A549 (cell line): ENCODE data around the gene IREB2. TPM values are rescaled to one million over a fixed set of nuclear protein-coding genes. Genes with fewer than 3 reads are reported as not detected.

Experiments
- ATOH8 ChIP-seq: fragments of 250-450 bp; sonication (Bioruptor Pico); IDR thresholded peaks from 2 replicates; pipeline ENCODE4 v1.5.0; 2020; ENCODE audit warnings: low read depth, mild to moderate bottlenecking, moderate library complexity
- BCL3 ChIP-seq: fragments of >200 bp; sonication (Bioruptor Twin); formaldehyde crosslinking; IDR thresholded peaks from 3 replicates; pipeline ENCODE4 v1.6.1; 2016
- CHD4 ChIP-seq: fragments of 200-600 bp; sonication (generic); IDR thresholded peaks from 2 replicates; pipeline ENCODE4 v1.6.1; 2016; ENCODE audit warnings: antibody characterized with exemption, mild to moderate bottlenecking, borderline replicate concordance
- EP300 ChIP-seq, 2 experiments: fragments of >200 bp; sonication (Bioruptor Twin); formaldehyde crosslinking; IDR thresholded peaks; 2 replicates in 1 of 2; 3 replicates in 1 of 2; pipeline ENCODE4 v1.6.1; 2016 to 2017
- FOSL2 ChIP-seq, 2 experiments: fragments of 450-650 bp in 1 of 2; fragments of >200 bp in 1 of 2; sonication (Bioruptor Twin) in 1 of 2; formaldehyde crosslinking; IDR thresholded peaks; 2 replicates each; pipeline versions ENCODE4 v1.5.0 to v1.6.1; 2016 to 2020; ENCODE audit warnings: mild to moderate bottlenecking in 1 of 2, moderate library complexity in 1 of 2
- FOXS1 ChIP-seq: fragments of 250-450 bp; sonication (Bioruptor Pico); IDR thresholded peaks from 2 replicates; pipeline ENCODE4 v1.5.0; 2020; ENCODE audit warnings: mild to moderate bottlenecking, moderate library complexity
- GATA3 ChIP-seq: IDR thresholded peaks from 2 replicates; pipeline ENCODE4 v1.6.1; 2012; ENCODE audit warnings: borderline replicate concordance
- HEYL ChIP-seq: fragments of 250-450 bp; sonication (Bioruptor Pico); IDR thresholded peaks from 2 replicates; pipeline ENCODE4 v1.8.0; 2021; ENCODE audit warnings: mild to moderate bottlenecking, moderate library complexity
- HOXB5 ChIP-seq: fragments of 250-450 bp; sonication (Bioruptor Pico); IDR thresholded peaks from 2 replicates; pipeline ENCODE4 v1.5.0; 2020; ENCODE audit warnings: mild to moderate bottlenecking, moderate library complexity
- JUN ChIP-seq, 2 experiments: fragments of >200 bp; sonication (Bioruptor Twin); formaldehyde crosslinking; IDR thresholded peaks; 2 replicates in 1 of 2; 3 replicates in 1 of 2; pipeline ENCODE4 v1.6.1; 2016 to 2017
- JUNB ChIP-seq: fragments of >200 bp; sonication (Bioruptor Twin); formaldehyde crosslinking; IDR thresholded peaks from 2 replicates; pipeline ENCODE4 v1.6.1; 2016
- KDM5A ChIP-seq: fragments of 200-600 bp; sonication (generic); IDR thresholded peaks from 2 replicates; pipeline ENCODE4 v1.6.1; 2016; ENCODE audit warnings: antibody characterized with exemption, mild to moderate bottlenecking
- MAZ ChIP-seq: fragments of 150-350 bp; IDR thresholded peaks from 2 replicates; pipeline ENCODE4 v1.6.1; 2014; ENCODE audit warnings: antibody characterized with exemption, low read depth, low read length, borderline replicate concordance
- MYC ChIP-seq: IDR thresholded peaks from 2 replicates; pipeline ENCODE4 v1.6.1; 2012; ENCODE audit warnings: mild to moderate bottlenecking, inconsistent platforms, low read length, improper control_type of control experiment, borderline replicate concordance
- NFE2L2 ChIP-seq: fragments of 150-350 bp; conservative IDR thresholded peaks from 2 replicates; pipeline ENCODE4 v1.6.1; 2014; ENCODE audit warnings: low read length
- PHF8 ChIP-seq: fragments of 200-600 bp; sonication (generic); IDR thresholded peaks from 2 replicates; pipeline ENCODE4 v1.6.1; 2016; ENCODE audit warnings: low read depth, mild to moderate bottlenecking, antibody characterized with exemption, moderate library complexity, borderline replicate concordance
- POLR2A ChIP-seq: IDR thresholded peaks from 2 replicates; pipeline ENCODE4 v1.6.1; 2012; ENCODE audit warnings: mild to moderate bottlenecking, low read length
- POLR2AphosphoS2 ChIP-seq: conservative IDR thresholded peaks from 2 replicates; pipeline ENCODE4 v1.6.1; 2012; ENCODE audit warnings: low read length, improper control_type of control experiment, inconsistent platforms
- RAD21 ChIP-seq, 2 experiments: fragments of >200 bp in 1 of 2; sonication (Bioruptor Twin) in 1 of 2; formaldehyde crosslinking in 1 of 2; IDR thresholded peaks in 1 of 2; conservative IDR thresholded peaks in 1 of 2; 2 replicates in 1 of 2; 3 replicates in 1 of 2; pipeline ENCODE4 v1.6.1; 2012 to 2018; ENCODE audit warnings: inconsistent platforms in 1 of 2
- RARB ChIP-seq: fragments of 250-450 bp; sonication (Bioruptor Pico); IDR thresholded peaks from 2 replicates; pipeline ENCODE4 v1.8.0; 2021; ENCODE audit warnings: mild to moderate bottlenecking, moderate library complexity
- REST ChIP-seq: fragments of 200-600 bp; sonication (generic); IDR thresholded peaks from 2 replicates; pipeline ENCODE4 v1.6.1; 2016; ENCODE audit warnings: antibody characterized with exemption, mild to moderate bottlenecking, moderate library complexity
- RFX5 ChIP-seq: fragments of 450-650 bp; IDR thresholded peaks from 2 replicates; pipeline ENCODE4 v1.7.1; 2014; ENCODE audit warnings: antibody characterized with exemption, mild to moderate bottlenecking, moderate library complexity
- SMC3 ChIP-seq: fragments of >200 bp; sonication (Bioruptor Twin); formaldehyde crosslinking; IDR thresholded peaks from 3 replicates; pipeline ENCODE4 v1.6.1; 2018; ENCODE audit warnings: inconsistent platforms
- SREBF2 ChIP-seq: fragments of 450-650 bp; IDR thresholded peaks from 2 replicates; pipeline ENCODE4 v1.6.1; 2014; ENCODE audit warnings: mild to moderate bottlenecking, moderate library complexity
- TFCP2L1 ChIP-seq: fragments of 250-450 bp; sonication (Bioruptor Pico); IDR thresholded peaks from 2 replicates; pipeline ENCODE4 v1.5.0; 2021; ENCODE audit warnings: mild to moderate bottlenecking
- ZSCAN20 ChIP-seq: fragments of 250-450 bp; sonication (Bioruptor Pico); IDR thresholded peaks from 2 replicates; pipeline ENCODE4 v1.8.0; 2022; ENCODE audit warnings: mild to moderate bottlenecking, moderate library complexity
- polyA plus RNA-seq, 4 experiments: library from polyadenylated mRNA; depleted of rRNA in 3 of 4; stranded (reverse); fragments of >200 nt; fragmentation: RNase III in 1 of 4; extraction: RNeasy Plus Mini Kit Qiagen cat#74134 plus additional on column Dnase treatment in 1 of 4; gene quantifications; 2 replicates in 3 of 4; 3 replicates in 1 of 4; pipeline ENCODE4 v1.2.3, GENCODE V29; 2011 to 2017

The IREB2 gene
- polyA plus RNA-seq, 2 of the 4 experiments (the other 2 are of a cell fraction) = 37.3 to 78.1 TPM

GRCh38 chr15:78540141-78540870 is 102.3 kb downstream of the IREB2 start, which contains the start of gene PSMA4 (continued):
- no peak for TF ChIP-seq REST
- TF ChIP-seq EP300 (IDR thresholded peaks at IDR 0.05) = no peak
- peak; percentile 94 for TF ChIP-seq PHF8
- TF ChIP-seq HOXB5 = no peak
- TF ChIP-seq HEYL (CRISPR knock-in tag) = no peak
- no peak for TF ChIP-seq RFX5
- no peak for TF ChIP-seq ATOH8 (CRISPR knock-in tag)
- TF ChIP-seq SREBF2 = no peak
- no peak for TF ChIP-seq ZSCAN20
- no peak for TF ChIP-seq RARB (CRISPR knock-in tag)
- no peak; the same call in 1 of the 2 replicates for TF ChIP-seq GATA3
- TF ChIP-seq MYC = peak; percentile 88
- TF ChIP-seq NFE2L2 = no peak
- peak; percentile 13; the same call in 1 of the 2 replicates for TF ChIP-seq TFCP2L1 (CRISPR knock-in tag)
- peak; percentile 91 to 97; a peak in 4 of 5 replicates for TF ChIP-seq JUN (IDR thresholded peaks at IDR 0.05)
- TF ChIP-seq BCL3 = peak; percentile 95; the same call in 2 of the 3 replicates
- TF ChIP-seq MAZ = no peak
- no peak for TF ChIP-seq RAD21 (conservative IDR thresholded peaks at IDR 0.05 in 1 of 2, IDR thresholded peaks at IDR 0.05 in 1 of 2)
- TF ChIP-seq POLR2A = peak; percentile 95
- TF ChIP-seq JUNB = no peak
- no peak for TF ChIP-seq KDM5A
- TF ChIP-seq SMC3 = no peak
- TF ChIP-seq FOXS1 (CRISPR knock-in tag) = no peak
- no peak for TF ChIP-seq FOSL2 (IDR thresholded peaks at IDR 0.05)
- no peak; the same call in 1 of the 2 replicates for TF ChIP-seq FOSL2 (CRISPR knock-in tag; IDR thresholded peaks at IDR 0.05)
- no peak for TF ChIP-seq POLR2AphosphoS2
- TF ChIP-seq CHD4 = 0 out of 2 replicates have a peak, but pooled peaks have one; percentile 1
